ENCODE data around the gene DTNA.

Gene DTNA

GRCh38 chr18:34752056-34752455 is 42.0 kb downstream of the DTNA start:
- H3K4me1 ChIP-seq (ENCODE audit: low read length): 0 out of 2 replicates have a peak, but pooled peaks cover 4% of the 10 kb centered on the region
- no peaks in the 10 kb centered on the region for H3K79me2 ChIP-seq (ENCODE audit: low read length)
- H3F3A ChIP-seq (ENCODE audit: insufficient read depth, low read length): no peaks in the 10 kb centered on the region
- H3K27me3 ChIP-seq (replicated peaks; ENCODE audit: insufficient read depth, low read length): no peaks in the 10 kb centered on the region
- no peak overlapping the region for H3K27ac ChIP-seq (ENCODE audit: low read length)
- H3K9ac ChIP-seq (ENCODE audit: low read length): no peak overlapping the region
- no peaks in the 10 kb centered on the region for H3K9me3 ChIP-seq (replicated peaks; ENCODE audit: insufficient read depth, low read length)
- no peak for TF ChIP-seq EZH2phosphoT487 (IDR thresholded peaks at IDR 0.05; ENCODE audit: low read length)
- TF ChIP-seq CTCF (IDR thresholded peaks at IDR 0.05; ENCODE audit: low read length): no peak
- TF ChIP-seq EZH2 (optimal IDR thresholded peaks at IDR 0.05; ENCODE audit: low read depth, low read length): no peak
- no peaks in the 10 kb centered on the region for H4K20me1 ChIP-seq (ENCODE audit: insufficient read depth, low read length)
- DNase-seq: no peak
- no peak overlapping the region for H3K4me2 ChIP-seq (ENCODE audit: low read depth, low read length)
- H3K9me2 ChIP-seq (replicated peaks; ENCODE audit: insufficient read depth, low read length): no peaks in the 10 kb centered on the region
- H3K36me3 ChIP-seq (replicated peaks; ENCODE audit: insufficient read depth, low read length): no peaks in the 10 kb centered on the region
- H2AFZ ChIP-seq (ENCODE audit: low read length): no peak overlapping the region
- H3K4me3 ChIP-seq (ENCODE audit: low read length): no peak overlapping the region

GRCh38 chr18:34754300-34754699 is 44.2 kb downstream of the DTNA start:
- H3K79me2 ChIP-seq (ENCODE audit: low read length): no peaks in the 10 kb centered on the region
- H3K9ac ChIP-seq (ENCODE audit: low read length): no peak overlapping the region
- no peak overlapping the region for H2AFZ ChIP-seq (ENCODE audit: low read length)
- 0 out of 2 replicates have a peak, but pooled peaks cover 7% of the 10 kb centered on the region for H3K4me1 ChIP-seq (ENCODE audit: low read length)
- H3K36me3 ChIP-seq (replicated peaks; ENCODE audit: insufficient read depth, low read length): no peaks in the 10 kb centered on the region
- no peaks in the 10 kb centered on the region for H4K20me1 ChIP-seq (ENCODE audit: insufficient read depth, low read length)
- no peaks in the 10 kb centered on the region for H3K27me3 ChIP-seq (replicated peaks; ENCODE audit: insufficient read depth, low read length)
- H3K4me3 ChIP-seq (ENCODE audit: low read length): no peak overlapping the region
- no peaks in the 10 kb centered on the region for H3K9me3 ChIP-seq (replicated peaks; ENCODE audit: insufficient read depth, low read length)
- TF ChIP-seq EZH2phosphoT487 (IDR thresholded peaks at IDR 0.05; ENCODE audit: low read length) (no peak), CTCF (IDR thresholded peaks at IDR 0.05; ENCODE audit: low read length) (no peak), EZH2 (optimal IDR thresholded peaks at IDR 0.05; ENCODE audit: low read depth, low read length) (no peak)
- H3K9me2 ChIP-seq (replicated peaks; ENCODE audit: insufficient read depth, low read length): no peaks in the 10 kb centered on the region
- no peaks in the 10 kb centered on the region for H3F3A ChIP-seq (ENCODE audit: insufficient read depth, low read length)
- DNase-seq: no peak
- H3K27ac ChIP-seq (ENCODE audit: low read length): no peak overlapping the region
- no peak overlapping the region for H3K4me2 ChIP-seq (ENCODE audit: low read depth, low read length)

GRCh38 chr18:34757666-34758065 is 47.6 kb downstream of the DTNA start:
- no peak overlapping the region for H3K4me3 ChIP-seq (ENCODE audit: low read length)
- H3K9ac ChIP-seq (ENCODE audit: low read length): no peak overlapping the region
- H2AFZ ChIP-seq (ENCODE audit: low read length): no peak overlapping the region
- no peak overlapping the region for H3K27ac ChIP-seq (ENCODE audit: low read length)
- no peaks in the 10 kb centered on the region for H3K27me3 ChIP-seq (replicated peaks; ENCODE audit: insufficient read depth, low read length)
- no peaks in the 10 kb centered on the region for H4K20me1 ChIP-seq (ENCODE audit: insufficient read depth, low read length)
- 0 out of 2 replicates have a peak, but pooled peaks cover 7% of the 10 kb centered on the region for H3K4me1 ChIP-seq (ENCODE audit: low read length)
- H3F3A ChIP-seq (ENCODE audit: insufficient read depth, low read length): no peaks in the 10 kb centered on the region
- no peaks in the 10 kb centered on the region for H3K9me2 ChIP-seq (replicated peaks; ENCODE audit: insufficient read depth, low read length)
- TF ChIP-seq EZH2phosphoT487 (IDR thresholded peaks at IDR 0.05; ENCODE audit: low read length) (no peak), CTCF (IDR thresholded peaks at IDR 0.05; ENCODE audit: low read length) (no peak), EZH2 (optimal IDR thresholded peaks at IDR 0.05; ENCODE audit: low read depth, low read length) (no peak)
- no peaks in the 10 kb centered on the region for H3K9me3 ChIP-seq (replicated peaks; ENCODE audit: insufficient read depth, low read length)
- H3K4me2 ChIP-seq (ENCODE audit: low read depth, low read length): no peak overlapping the region
- DNase-seq: no peak
- H3K36me3 ChIP-seq (replicated peaks; ENCODE audit: insufficient read depth, low read length): no peaks in the 10 kb centered on the region
- no peaks in the 10 kb centered on the region for H3K79me2 ChIP-seq (ENCODE audit: low read length)

Measured in MM.1S (cell line).